ENCODE measurements around the gene LRCOL1.

DNA sequence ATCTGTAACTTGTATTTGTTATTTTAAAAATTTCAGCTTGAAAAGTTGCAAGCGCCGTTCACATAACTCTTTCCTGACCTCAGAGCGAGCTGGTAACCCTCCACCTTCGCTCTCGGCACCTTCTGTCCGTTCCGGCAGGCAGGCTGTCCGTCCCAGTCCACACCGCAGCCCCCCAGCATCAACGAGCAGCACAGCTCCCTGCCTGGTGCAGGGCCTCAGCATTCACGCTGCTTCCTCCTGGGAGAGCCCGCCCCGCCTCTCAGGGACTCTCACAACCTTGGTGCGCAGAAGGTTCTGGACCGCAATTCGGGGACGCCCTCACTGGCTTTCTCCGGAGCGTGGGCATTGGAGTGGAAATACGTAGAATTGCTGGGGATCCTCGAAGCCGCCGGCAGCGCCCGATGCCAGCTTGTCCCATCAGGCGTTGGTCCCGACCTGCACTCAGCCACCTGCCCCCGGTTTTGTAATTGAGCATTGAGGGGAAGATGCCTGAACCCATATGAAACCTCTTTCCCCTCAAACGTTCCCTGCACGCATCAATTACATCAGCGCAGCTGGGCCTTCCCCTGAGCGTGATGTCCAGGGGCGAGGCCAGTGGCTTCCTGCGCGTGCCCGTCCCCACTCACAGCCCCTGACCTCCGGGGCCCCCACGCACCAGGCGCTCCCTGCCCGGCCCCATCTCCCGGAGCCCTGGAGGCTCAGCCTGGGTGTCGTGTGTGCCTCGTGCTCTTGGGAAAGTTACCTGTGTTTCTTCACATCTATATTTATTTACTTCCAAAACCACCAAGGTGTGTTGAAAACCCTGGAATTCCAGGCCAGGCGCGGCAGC is 19.1 kb downstream of the LRCOL1 start:
- no peak for TF ChIP-seq BHLHE40 (IDR thresholded peaks at IDR 0.05; ENCODE audit: borderline replicate concordance)
- TF ChIP-seq FOXM1 (IDR thresholded peaks at IDR 0.05; ENCODE audit: borderline replicate concordance) = no peak
- no peak for TF ChIP-seq ELF4 (IDR thresholded peaks at IDR 0.05)
- no peak for TF ChIP-seq TARDBP (IDR thresholded peaks at IDR 0.05)
- TF ChIP-seq NFRKB (IDR thresholded peaks at IDR 0.05) = no peak
- TF ChIP-seq SP1 (IDR thresholded peaks at IDR 0.05) = no peak
- TF ChIP-seq ARNT (IDR thresholded peaks at IDR 0.05) = no peak
- TF ChIP-seq FOXA1 (IDR thresholded peaks at IDR 0.05) = no peak
- no peak for TF ChIP-seq FOXK2 (IDR thresholded peaks at IDR 0.05)
- TF ChIP-seq, protein P1, sequence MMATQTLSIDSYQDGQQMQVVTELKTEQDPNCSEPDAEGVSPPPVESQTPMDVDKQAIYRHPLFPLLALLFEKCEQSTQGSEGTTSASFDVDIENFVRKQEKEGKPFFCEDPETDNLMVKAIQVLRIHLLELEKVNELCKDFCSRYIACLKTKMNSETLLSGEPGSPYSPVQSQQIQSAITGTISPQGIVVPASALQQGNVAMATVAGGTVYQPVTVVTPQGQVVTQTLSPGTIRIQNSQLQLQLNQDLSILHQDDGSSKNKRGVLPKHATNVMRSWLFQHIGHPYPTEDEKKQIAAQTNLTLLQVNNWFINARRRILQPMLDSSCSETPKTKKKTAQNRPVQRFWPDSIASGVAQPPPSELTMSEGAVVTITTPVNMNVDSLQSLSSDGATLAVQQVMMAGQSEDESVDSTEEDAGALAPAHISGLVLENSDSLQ (IDR thresholded peaks at IDR 0.05) = no peak
- no peak for TF ChIP-seq SUZ12 (IDR thresholded peaks at IDR 0.05)
- TF ChIP-seq HDGF (IDR thresholded peaks at IDR 0.05; ENCODE audit: borderline replicate concordance) = no peak
- no peak for TF ChIP-seq ZNF384 (IDR thresholded peaks at IDR 0.05)
- TF ChIP-seq L3MBTL2 (conservative IDR thresholded peaks at IDR 0.05) = no peak
